PFSK-1 (cell line): ENCODE measurements around the gene ABCC2.

ENCODE experiments used
- FOXP2 ChIP-seq: optimal IDR thresholded peaks from 2 replicates; pipeline ENCODE3; 2011; ENCODE audit warnings: borderline replicate concordance, control low read depth, inconsistent platforms; ENCODE audit not compliant: insufficient read depth; ENCODE audit errors: extremely low read length, extremely low read depth
- POLR2AphosphoS5 ChIP-seq: IDR thresholded peaks from 2 replicates; pipeline ENCODE4 v1.6.1; 2012; ENCODE audit warnings: low read depth, mild to moderate bottlenecking, control low read depth, low read length, moderate library complexity
- SIN3A ChIP-seq: IDR thresholded peaks from 2 replicates; pipeline ENCODE4 v1.6.1; 2012; ENCODE audit warnings: mild to moderate bottlenecking, low read length, moderate library complexity, borderline replicate concordance; ENCODE audit not compliant: insufficient read depth
- TAF1 ChIP-seq: IDR thresholded peaks from 2 replicates; pipeline ENCODE4 v1.6.1; 2012; ENCODE audit warnings: low read length, control low read depth, borderline replicate concordance; ENCODE audit not compliant: insufficient read depth
- TF ChIP-seq, protein P1 (sequence below), 2 experiments: IDR thresholded peaks; 2 replicates each; pipeline versions ENCODE4 v1.6.1 to v1.8.0; 2011 to 2012; ENCODE audit warnings: low read depth in 2 of 2, low read length in 2 of 2, control low read depth in 1 of 2, inconsistent platforms in 1 of 2, mild to moderate bottlenecking in 1 of 2, moderate library complexity in 1 of 2; ENCODE audit not compliant: insufficient read depth in 1 of 2

Gene ABCC2

DNA sequence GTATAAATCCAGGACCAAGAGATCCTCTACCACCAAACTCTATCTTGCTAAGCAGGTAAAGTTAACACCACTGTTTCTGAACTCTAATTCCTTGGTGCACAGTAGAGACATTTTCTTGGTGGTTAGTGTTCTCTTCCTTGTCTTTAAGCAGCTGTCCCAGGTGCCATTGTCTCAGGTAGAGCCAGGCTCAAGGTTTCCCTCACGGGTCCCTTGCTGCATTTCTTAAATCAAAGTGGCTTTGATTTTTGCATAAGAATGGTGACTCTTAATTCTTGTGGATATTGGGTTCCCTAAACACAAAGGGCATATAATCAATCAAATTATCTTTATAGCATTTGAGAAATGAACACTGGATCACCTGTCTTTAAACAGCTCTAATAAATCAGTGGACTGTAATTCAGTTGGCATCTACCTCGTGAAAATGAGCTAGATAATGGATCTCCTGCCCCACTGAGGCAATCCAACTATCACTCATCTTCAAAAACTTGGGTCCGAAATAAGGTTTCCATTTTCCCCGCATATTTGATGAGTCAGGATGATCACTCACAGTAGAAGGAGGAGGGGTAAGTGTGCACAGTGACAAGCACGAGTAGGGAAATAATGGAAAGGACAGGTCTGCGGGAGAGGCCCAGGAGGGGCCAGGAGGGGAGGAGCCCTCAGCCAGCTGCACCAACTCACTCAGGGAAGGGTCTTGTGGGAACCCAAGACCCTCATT is 2.4 kb downstream of the ABCC2 start:
- TF ChIP-seq, protein P1, sequence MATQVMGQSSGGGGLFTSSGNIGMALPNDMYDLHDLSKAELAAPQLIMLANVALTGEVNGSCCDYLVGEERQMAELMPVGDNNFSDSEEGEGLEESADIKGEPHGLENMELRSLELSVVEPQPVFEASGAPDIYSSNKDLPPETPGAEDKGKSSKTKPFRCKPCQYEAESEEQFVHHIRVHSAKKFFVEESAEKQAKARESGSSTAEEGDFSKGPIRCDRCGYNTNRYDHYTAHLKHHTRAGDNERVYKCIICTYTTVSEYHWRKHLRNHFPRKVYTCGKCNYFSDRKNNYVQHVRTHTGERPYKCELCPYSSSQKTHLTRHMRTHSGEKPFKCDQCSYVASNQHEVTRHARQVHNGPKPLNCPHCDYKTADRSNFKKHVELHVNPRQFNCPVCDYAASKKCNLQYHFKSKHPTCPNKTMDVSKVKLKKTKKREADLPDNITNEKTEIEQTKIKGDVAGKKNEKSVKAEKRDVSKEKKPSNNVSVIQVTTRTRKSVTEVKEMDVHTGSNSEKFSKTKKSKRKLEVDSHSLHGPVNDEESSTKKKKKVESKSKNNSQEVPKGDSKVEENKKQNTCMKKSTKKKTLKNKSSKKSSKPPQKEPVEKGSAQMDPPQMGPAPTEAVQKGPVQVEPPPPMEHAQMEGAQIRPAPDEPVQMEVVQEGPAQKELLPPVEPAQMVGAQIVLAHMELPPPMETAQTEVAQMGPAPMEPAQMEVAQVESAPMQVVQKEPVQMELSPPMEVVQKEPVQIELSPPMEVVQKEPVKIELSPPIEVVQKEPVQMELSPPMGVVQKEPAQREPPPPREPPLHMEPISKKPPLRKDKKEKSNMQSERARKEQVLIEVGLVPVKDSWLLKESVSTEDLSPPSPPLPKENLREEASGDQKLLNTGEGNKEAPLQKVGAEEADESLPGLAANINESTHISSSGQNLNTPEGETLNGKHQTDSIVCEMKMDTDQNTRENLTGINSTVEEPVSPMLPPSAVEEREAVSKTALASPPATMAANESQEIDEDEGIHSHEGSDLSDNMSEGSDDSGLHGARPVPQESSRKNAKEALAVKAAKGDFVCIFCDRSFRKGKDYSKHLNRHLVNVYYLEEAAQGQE (IDR thresholded peaks at IDR 0.05; ENCODE audit: insufficient read depth in 1 of 2, low read depth in 2 of 2, low read length in 2 of 2), result no peak
- TF ChIP-seq TAF1, result no peak
- no peak for TF ChIP-seq POLR2AphosphoS5
- TF ChIP-seq FOXP2, result no peak
- TF ChIP-seq SIN3A, result no peak

DNA sequence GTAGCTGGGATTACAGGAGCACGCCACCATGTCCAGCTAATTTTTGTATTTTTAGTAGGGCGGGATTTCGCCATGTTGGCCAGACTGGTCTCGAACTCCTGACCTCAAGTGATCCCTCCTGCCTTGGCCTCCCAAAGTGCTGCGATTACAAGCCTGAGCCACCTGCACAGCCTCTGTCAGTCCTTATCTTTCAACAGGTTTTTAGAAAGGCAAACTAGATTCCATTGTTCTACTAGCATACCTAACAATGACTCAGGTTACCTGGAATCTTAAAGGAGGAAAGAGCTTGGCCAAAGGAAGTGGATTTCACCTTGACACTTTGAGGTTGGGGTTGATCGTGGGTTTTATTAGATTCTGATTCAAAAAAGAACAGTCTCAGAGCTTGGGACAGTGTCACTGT is 3.2 kb downstream of the ABCC2 start:
- TF ChIP-seq POLR2AphosphoS5 (no peak), SIN3A (no peak), TAF1 (no peak), FOXP2 (no peak)
- TF ChIP-seq, protein P1 (IDR thresholded peaks at IDR 0.05; ENCODE audit: insufficient read depth in 1 of 2, low read depth in 2 of 2, low read length in 2 of 2), result no peak

DNA sequence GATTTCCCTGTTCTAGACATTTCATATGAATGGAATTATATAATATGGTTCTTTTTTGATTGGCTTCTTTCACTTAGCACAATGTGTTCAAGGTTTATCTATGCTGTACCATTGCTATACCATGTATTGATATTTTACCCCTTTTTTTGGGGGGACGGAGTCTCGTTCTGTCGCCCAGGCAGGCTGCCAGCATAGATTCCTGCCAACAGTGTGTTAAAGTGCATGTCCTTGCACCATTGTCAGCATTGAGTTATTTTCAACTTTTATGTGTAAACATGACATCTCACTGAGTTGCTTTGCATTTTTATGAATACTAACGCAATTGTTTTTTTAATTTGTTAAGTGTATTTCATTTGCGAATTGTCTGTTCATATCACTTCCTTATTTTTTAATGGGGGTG is 4.9 kb downstream of the ABCC2 start:
- TF ChIP-seq TAF1 (no peak), FOXP2 (no peak), SIN3A (no peak), POLR2AphosphoS5 (no peak)
- TF ChIP-seq, protein P1 (IDR thresholded peaks at IDR 0.05; ENCODE audit: insufficient read depth in 1 of 2, low read depth in 2 of 2, low read length in 2 of 2), result no peak

DNA sequence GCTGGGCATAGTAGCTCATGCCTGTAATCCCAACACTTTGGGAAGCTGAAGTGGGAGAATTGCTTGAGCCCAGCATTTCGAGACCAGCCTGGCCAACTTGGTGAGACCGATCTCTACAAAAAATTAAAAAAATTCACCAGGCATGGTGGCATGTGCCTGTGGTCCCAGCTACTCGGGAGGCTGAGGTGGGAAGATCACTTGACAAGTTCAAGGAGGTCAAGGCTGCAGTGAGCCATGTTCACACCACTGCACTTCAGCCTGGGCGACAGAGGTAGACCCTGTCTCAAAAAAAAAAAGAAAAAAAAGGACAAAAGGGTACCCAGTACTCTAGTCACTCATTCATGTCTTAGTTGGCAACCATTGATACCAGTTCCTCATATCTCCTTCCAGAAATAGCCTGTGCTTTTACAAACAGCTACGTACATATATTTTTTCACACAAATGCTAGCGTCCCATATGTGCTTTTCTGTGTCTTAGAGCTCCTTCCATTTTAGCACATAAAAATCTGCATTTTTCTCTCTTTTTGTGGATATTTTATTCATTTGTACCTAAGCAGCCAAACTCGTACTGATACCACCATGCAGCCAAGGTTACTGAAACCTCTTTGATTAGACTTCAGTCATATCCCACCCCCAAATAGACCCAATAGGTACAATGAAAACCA is 5.5 kb downstream of the ABCC2 start:
- TF ChIP-seq FOXP2, result no peak
- TF ChIP-seq, protein P1 (IDR thresholded peaks at IDR 0.05; ENCODE audit: insufficient read depth in 1 of 2, low read depth in 2 of 2, low read length in 2 of 2), result no peak
- no peak for TF ChIP-seq TAF1
- TF ChIP-seq SIN3A, result no peak
- no peak for TF ChIP-seq POLR2AphosphoS5
